Ascending aorta (tissue), 2 donors: ENCODE measurements around the gene PRRX1. TPM values are rescaled to one million over a fixed set of nuclear protein-coding genes. Genes with fewer than 3 reads are reported as not detected.

Experiments
- DNase-seq, 2 donors: peaks; one replicate each; pipeline ENCODE4 v3.0.0-alpha.2; 2019; ENCODE audit warnings: low spot score in 2 of 2
- H3K27ac ChIP-seq, 2 donors: fragments of 200-600 bp; sonication (generic); one replicate each; pipeline ENCODE4 v1.5.1; 2016 to 2017; ENCODE audit warnings: mild to moderate bottlenecking in 1 of 2
- H3K27me3 ChIP-seq: fragments of 200-600 bp; sonication (generic); one replicate; pipeline ENCODE4 v1.5.1; 2017
- H3K36me3 ChIP-seq, 2 donors: fragments of 200-600 bp; sonication (generic); one replicate each; pipeline ENCODE4 v1.5.1; 2016
- H3K4me1 ChIP-seq, 2 donors: fragments of 200-600 bp; sonication (generic); one replicate each; pipeline ENCODE4 v1.5.1; 2016 to 2017; ENCODE audit warnings: mild to moderate bottlenecking in 1 of 2
- H3K4me3 ChIP-seq, 2 donors: fragments of 200-600 bp; sonication (generic); one replicate each; pipeline ENCODE4 v1.5.1; 2016 to 2017; ENCODE audit warnings: mild to moderate bottlenecking in 1 of 2
- H3K9me3 ChIP-seq, 2 donors: fragments of 200-600 bp; sonication (generic); one replicate each; pipeline ENCODE4 v1.5.1; 2016
- intact Hi-C: fragments of 100-400 bp; cut with DNase I; formaldehyde crosslinking; loops from one replicate; pipeline ENCODE4 v1.15.1; 2023
- total RNA-seq: library from RNA; depleted of rRNA; stranded (reverse); fragments of >200 nt; gene quantifications from one replicate; pipeline ENCODE4 v1.1.0, GENCODE V29; 2016
- TF ChIP-seq, protein P1 (sequence below), 3 experiments: fragments of 200-600 bp in 2 of 3; fragments of 450-650 bp in 1 of 3; sonication (generic) in 2 of 3; IDR thresholded peaks; one replicate each; pipeline ENCODE4 v1.5.1; 2016 to 2019; ENCODE audit warnings: antibody characterized with exemption in 3 of 3, mild to moderate bottlenecking in 1 of 3, moderate library complexity in 1 of 3

Gene PRRX1
- total RNA-seq, 1 donor from 2014 or later = 123 TPM

DNA sequence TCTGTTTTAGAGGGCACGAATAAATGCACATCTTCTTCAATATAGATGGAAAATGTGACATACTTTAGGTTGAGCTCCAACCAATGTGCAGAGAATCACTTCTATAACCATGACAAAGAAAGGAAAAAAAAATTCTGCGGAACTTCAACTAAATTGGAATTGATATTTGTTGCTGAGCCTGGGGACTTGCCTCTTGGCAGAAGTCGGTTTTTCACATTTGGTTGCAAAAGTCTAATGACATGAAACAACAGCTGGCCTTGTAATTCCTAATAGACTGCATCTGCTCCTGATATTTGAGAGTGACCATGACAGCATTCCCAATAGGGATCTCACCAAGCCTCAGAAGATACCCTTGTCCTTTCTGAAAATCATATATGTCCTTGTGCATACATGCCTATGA lies 112.8 kb downstream of the PRRX1 start:
- Histone ChIP-seq H3K9me3 (no peaks in the 10 kb centered on the region), H3K27ac (no peak overlapping the region), H3K4me1 (no peaks in the 10 kb centered on the region), H3K36me3 (no peaks in the 10 kb centered on the region), H3K4me3 (no peak overlapping the region), H3K27me3 (no peaks in the 10 kb centered on the region)
- intact Hi-C loops = no loop called here
- TF ChIP-seq, protein P1, sequence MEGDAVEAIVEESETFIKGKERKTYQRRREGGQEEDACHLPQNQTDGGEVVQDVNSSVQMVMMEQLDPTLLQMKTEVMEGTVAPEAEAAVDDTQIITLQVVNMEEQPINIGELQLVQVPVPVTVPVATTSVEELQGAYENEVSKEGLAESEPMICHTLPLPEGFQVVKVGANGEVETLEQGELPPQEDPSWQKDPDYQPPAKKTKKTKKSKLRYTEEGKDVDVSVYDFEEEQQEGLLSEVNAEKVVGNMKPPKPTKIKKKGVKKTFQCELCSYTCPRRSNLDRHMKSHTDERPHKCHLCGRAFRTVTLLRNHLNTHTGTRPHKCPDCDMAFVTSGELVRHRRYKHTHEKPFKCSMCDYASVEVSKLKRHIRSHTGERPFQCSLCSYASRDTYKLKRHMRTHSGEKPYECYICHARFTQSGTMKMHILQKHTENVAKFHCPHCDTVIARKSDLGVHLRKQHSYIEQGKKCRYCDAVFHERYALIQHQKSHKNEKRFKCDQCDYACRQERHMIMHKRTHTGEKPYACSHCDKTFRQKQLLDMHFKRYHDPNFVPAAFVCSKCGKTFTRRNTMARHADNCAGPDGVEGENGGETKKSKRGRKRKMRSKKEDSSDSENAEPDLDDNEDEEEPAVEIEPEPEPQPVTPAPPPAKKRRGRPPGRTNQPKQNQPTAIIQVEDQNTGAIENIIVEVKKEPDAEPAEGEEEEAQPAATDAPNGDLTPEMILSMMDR (IDR thresholded peaks at IDR 0.05) = no peak
- DNase-seq = no peak

Other genes with a start within 250 kb of the PRRX1 start
- gene GORAB, start 132.0 kb upstream of the PRRX1 start, total RNA-seq = 4.9 TPM